Osteoblast (primary cell): ENCODE data around the gene LUZP2. TPM values are rescaled to one million over a fixed set of nuclear protein-coding genes. Genes with fewer than 3 reads are reported as not detected.

Experiments used
- DNase-seq: peaks from one replicate; pipeline ENCODE4 v3.0.0; 2011; ENCODE audit warnings: low spot score, mixed read lengths; ENCODE audit not compliant: insufficient read length; ENCODE audit errors: missing footprints
- H2AFZ ChIP-seq: 2 replicates; pipeline ENCODE4 v1.6.0; 2011; ENCODE audit warnings: mild to moderate bottlenecking, low read length
- H3K27ac ChIP-seq: 2 replicates; pipeline ENCODE4 v1.5.1; 2011; ENCODE audit warnings: mild to moderate bottlenecking, low read depth, low read length, moderate library complexity
- H3K27me3 ChIP-seq: 2 replicates; pipeline ENCODE4 v1.6.0; 2012; ENCODE audit warnings: mild to moderate bottlenecking, control low read depth, inconsistent platforms, low read length, moderate library complexity; ENCODE audit not compliant: insufficient read depth
- H3K36me3 ChIP-seq: 2 replicates; pipeline ENCODE4 v1.5.1; 2011; ENCODE audit warnings: mild to moderate bottlenecking, low read length, control low read depth, moderate library complexity; ENCODE audit not compliant: insufficient read depth
- H3K4me1 ChIP-seq: 2 replicates; pipeline ENCODE4 v1.5.1; 2011; ENCODE audit warnings: mild to moderate bottlenecking, low read length, control low read depth, moderate library complexity; ENCODE audit not compliant: insufficient read depth
- H3K4me2 ChIP-seq: 2 replicates; pipeline ENCODE4 v1.6.0; 2011; ENCODE audit warnings: mild to moderate bottlenecking, low read length; ENCODE audit not compliant: insufficient read depth
- H3K4me3 ChIP-seq: fragments of 200-600 bp; sonication (generic); 3 replicates; pipeline ENCODE4 v1.5.1; 2012; ENCODE audit warnings: mild to moderate bottlenecking, low read length, inconsistent platforms; ENCODE audit not compliant: insufficient read depth
- H3K79me2 ChIP-seq: 2 replicates; pipeline ENCODE4 v1.6.0; 2012; ENCODE audit warnings: mild to moderate bottlenecking, low read length, control low read depth, inconsistent platforms; ENCODE audit not compliant: insufficient read depth
- H3K9me3 ChIP-seq: 2 replicates; pipeline ENCODE4 v1.5.1; 2011; ENCODE audit warnings: low read depth, low read length, control low read depth
- H4K20me1 ChIP-seq: 2 replicates; pipeline ENCODE4 v1.6.0; 2012; ENCODE audit warnings: mild to moderate bottlenecking, low read length, control low read depth; ENCODE audit not compliant: insufficient read depth
- total RNA-seq: library from RNA; depleted of rRNA; stranded (reverse); fragments of >200 nt; gene quantifications from 2 replicates; pipeline ENCODE4 v1.2.3, GENCODE V29; 2012
- TF ChIP-seq, protein P1 (sequence below): IDR thresholded peaks from 2 replicates; pipeline ENCODE4 v1.5.1; 2011; ENCODE audit warnings: mild to moderate bottlenecking, low read depth, low read length, moderate library complexity; ENCODE audit errors: extremely low read depth

Gene LUZP2
- total RNA-seq, 1 donor: not detected

DNA sequence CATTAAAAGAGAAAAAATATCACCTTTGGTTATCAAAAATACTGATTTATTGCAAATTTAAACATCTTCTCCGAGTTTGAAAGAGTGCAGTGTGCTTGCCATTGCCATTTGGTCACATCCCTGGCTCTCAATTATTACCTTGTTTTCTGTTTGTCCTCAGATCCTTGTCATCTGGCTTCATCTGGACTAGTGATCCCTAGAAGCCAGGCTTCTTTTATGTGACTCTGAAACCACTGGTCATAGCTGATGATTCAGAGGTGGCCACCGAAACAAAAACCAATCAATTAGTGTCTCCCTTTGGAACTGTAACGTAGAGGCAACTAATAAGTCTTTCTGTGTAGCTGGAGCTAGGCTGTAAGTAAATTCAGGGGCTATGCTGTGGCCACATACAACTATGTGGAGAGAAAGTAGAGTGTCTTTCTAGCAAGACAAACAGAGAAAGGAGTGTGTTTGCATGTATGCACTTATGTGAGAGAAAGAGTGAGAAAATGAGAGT is 237.9 kb downstream of the LUZP2 start:
- H4K20me1 ChIP-seq: no peaks in the 10 kb centered on the region
- TF ChIP-seq, protein P1, sequence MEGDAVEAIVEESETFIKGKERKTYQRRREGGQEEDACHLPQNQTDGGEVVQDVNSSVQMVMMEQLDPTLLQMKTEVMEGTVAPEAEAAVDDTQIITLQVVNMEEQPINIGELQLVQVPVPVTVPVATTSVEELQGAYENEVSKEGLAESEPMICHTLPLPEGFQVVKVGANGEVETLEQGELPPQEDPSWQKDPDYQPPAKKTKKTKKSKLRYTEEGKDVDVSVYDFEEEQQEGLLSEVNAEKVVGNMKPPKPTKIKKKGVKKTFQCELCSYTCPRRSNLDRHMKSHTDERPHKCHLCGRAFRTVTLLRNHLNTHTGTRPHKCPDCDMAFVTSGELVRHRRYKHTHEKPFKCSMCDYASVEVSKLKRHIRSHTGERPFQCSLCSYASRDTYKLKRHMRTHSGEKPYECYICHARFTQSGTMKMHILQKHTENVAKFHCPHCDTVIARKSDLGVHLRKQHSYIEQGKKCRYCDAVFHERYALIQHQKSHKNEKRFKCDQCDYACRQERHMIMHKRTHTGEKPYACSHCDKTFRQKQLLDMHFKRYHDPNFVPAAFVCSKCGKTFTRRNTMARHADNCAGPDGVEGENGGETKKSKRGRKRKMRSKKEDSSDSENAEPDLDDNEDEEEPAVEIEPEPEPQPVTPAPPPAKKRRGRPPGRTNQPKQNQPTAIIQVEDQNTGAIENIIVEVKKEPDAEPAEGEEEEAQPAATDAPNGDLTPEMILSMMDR: no peak
- H3K4me3 ChIP-seq: no peak overlapping the region
- no peaks in the 10 kb centered on the region for H3K79me2 ChIP-seq
- peaks cover 2% of the 10 kb centered on the region for H3K9me3 ChIP-seq
- DNase-seq: no peak
- H3K27me3 ChIP-seq: no peaks in the 10 kb centered on the region
- no peaks in the 10 kb centered on the region for H3K36me3 ChIP-seq
- no peaks in the 10 kb centered on the region for H3K4me1 ChIP-seq
- H3K4me2 ChIP-seq: no peak overlapping the region
- H2AFZ ChIP-seq: no peak overlapping the region
- no peak overlapping the region for H3K27ac ChIP-seq

GRCh38 chr11:24738972-24739371 is 242.1 kb downstream of the LUZP2 start:
- Histone ChIP-seq H3K27me3 (no peaks in the 10 kb centered on the region), H3K27ac (no peak overlapping the region), H3K36me3 (no peaks in the 10 kb centered on the region), H3K9me3 (peaks cover 2% of the 10 kb centered on the region), H3K4me3 (no peak overlapping the region), H3K4me2 (no peak overlapping the region), H3K4me1 (no peaks in the 10 kb centered on the region), H2AFZ (no peak overlapping the region), H4K20me1 (no peaks in the 10 kb centered on the region), H3K79me2 (no peaks in the 10 kb centered on the region)
- TF ChIP-seq, protein P1: no peak
- DNase-seq: no peak

GRCh38 chr11:24739637-24740036 is 242.8 kb downstream of the LUZP2 start:
- DNase-seq: no peak
- Histone ChIP-seq H4K20me1 (no peaks in the 10 kb centered on the region), H2AFZ (no peak overlapping the region), H3K36me3 (no peaks in the 10 kb centered on the region), H3K79me2 (no peaks in the 10 kb centered on the region), H3K4me2 (no peak overlapping the region), H3K9me3 (peaks cover 2% of the 10 kb centered on the region), H3K4me1 (no peaks in the 10 kb centered on the region), H3K4me3 (no peak overlapping the region), H3K27ac (no peak overlapping the region), H3K27me3 (no peaks in the 10 kb centered on the region)
- TF ChIP-seq, protein P1: no peak

DNA sequence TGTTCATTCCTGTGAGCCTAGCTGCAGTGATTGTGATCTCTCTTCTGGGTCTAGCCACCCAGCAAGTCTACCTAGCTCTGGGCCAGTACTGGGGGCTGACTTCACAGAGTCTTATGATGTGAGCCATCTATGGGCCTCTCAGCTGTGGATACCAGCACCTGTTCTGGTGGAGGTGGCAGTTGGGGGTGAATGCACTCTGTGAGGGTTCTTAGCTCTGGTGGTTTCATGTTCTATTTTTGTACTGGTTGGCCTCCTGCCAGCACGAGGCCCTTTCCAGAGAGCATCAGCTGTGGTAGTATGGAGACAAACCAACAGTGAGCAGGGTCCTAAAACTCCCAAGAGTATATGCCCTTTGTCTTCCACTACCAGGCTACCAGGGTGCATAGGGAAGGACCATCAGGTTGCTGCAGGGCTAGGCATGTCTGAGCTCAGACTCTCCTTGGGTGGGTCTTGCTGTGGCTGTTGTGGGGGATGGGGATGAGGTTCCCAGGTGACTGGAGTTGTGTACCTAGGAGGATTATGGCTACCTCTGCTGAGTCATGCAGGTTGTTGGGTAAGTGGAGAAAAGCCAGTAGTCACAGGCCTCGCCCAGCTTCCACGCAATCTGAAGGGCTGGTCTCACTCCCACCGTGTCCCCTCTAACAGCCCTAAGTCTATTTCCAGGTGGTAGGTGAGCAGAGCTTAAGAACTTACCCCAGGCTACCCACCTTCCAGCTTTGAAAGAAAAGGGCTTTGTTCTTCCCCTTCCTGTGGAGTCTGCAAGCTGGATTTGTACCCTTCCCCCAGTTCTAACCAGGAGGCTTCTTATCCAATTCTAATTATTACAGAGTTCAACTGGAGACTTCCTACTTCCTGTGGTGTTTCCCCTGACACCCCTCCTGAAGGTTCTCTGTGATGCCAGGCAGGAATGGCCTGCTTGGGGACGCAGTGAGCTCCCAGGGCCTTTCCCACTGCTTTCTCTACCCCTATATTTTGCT is 250.7 kb downstream of the LUZP2 start:
- no peaks in the 10 kb centered on the region for H3K4me1 ChIP-seq
- H3K27ac ChIP-seq: no peak overlapping the region
- H3K4me3 ChIP-seq: no peak overlapping the region
- TF ChIP-seq, protein P1: no peak
- H3K36me3 ChIP-seq: no peaks in the 10 kb centered on the region
- H3K4me2 ChIP-seq: no peak overlapping the region
- no peak for DNase-seq
- no peaks in the 10 kb centered on the region for H3K9me3 ChIP-seq
- H3K79me2 ChIP-seq: no peaks in the 10 kb centered on the region
- H2AFZ ChIP-seq: no peak overlapping the region
- H4K20me1 ChIP-seq: no peaks in the 10 kb centered on the region
- no peaks in the 10 kb centered on the region for H3K27me3 ChIP-seq
